Activated CD4-positive, alpha-beta T cell treated with anti-CD3 and anti-CD28 coated beads, Interleukin-2, amount 10 ng/mL, durations not matched to agents 24 days and 14 days (primary cell): ENCODE results near the gene FSTL4. TPM values are rescaled to one million over a fixed set of nuclear protein-coding genes. Genes with fewer than 3 reads are reported as not detected.

Experiments
- DNase-seq: peaks from one replicate; pipeline ENCODE4 v3.0.0; 2022
- H3K27ac Mint-ChIP-seq: one replicate; pipeline ENCODE4 v1.8.0; 2022; ENCODE audit warnings: mild to moderate bottlenecking, mixed read lengths
- H3K27me3 Mint-ChIP-seq: one replicate; pipeline ENCODE4 v1.8.0; 2022; ENCODE audit warnings: mixed read lengths
- H3K36me3 Mint-ChIP-seq: one replicate; pipeline ENCODE4 v1.8.0; 2022; ENCODE audit warnings: low read depth, mild to moderate bottlenecking, mixed read lengths
- H3K4me1 Mint-ChIP-seq: one replicate; pipeline ENCODE4 v1.8.0; 2021; ENCODE audit warnings: mixed read lengths
- H3K4me3 Mint-ChIP-seq: one replicate; pipeline ENCODE4 v1.8.0; 2022; ENCODE audit warnings: mild to moderate bottlenecking, moderate library complexity, mixed read lengths
- H3K9me3 Mint-ChIP-seq: one replicate; pipeline ENCODE4 v1.8.0; 2021; ENCODE audit warnings: mixed read lengths
- intact Hi-C: fragments of 100-400 bp; cut with micrococcal nuclease; formaldehyde crosslinking; loops from one replicate; pipeline ENCODE4 v1.15.1; 2023
- total RNA-seq: library from RNA; stranded (reverse); gene quantifications from 2 replicates; pipeline ENCODE4 v1.2.3, GENCODE V29; 2022

FSTL4 gene
- total RNA-seq, 1 donor from 2014 or later, result 0.42 TPM

DNA sequence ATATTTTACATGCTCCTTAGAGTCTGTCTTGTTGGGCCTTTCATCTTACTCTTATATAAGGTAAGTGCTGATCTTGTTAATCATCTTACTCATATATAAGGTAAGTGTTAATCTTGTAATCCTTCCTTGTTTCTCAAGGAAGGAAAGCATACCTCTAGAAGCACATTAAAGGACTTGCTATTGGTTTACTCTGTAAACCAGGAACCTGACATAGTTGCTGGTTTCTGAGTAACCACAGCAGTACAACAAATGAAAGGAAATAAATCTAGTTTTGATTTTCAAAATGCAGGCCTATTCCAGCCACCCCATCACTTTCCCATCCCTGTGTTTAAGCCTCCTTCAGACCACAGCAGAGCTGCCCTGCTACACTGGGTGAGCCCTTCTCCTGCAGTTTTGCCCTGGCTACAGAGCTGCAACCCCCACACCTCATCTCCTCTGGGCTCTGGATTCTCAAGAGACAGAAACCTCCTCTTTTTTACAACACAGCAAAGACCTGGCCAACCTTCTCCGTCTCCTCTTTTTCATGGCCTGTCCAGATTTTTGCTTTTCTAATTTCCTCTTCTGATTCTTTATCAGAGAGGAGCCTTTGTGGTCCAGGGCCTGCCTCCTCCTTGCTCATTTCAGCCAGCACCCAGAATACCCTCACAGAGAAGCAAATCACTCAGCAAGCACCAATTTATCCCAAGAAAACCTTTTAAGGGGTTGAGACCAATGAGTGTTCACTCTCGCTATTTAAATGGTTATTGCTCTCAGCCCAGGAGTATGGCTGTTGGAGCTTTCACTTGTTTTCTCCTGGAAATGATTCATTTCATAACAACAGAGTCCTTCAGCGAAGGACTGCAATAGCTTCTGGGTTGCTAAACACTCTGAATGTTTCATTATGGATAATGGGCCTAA is 103.2 kb downstream of the FSTL4 start:
- H3K4me3 Mint-ChIP-seq, result no peak overlapping the region
- H3K36me3 Mint-ChIP-seq, result no peaks in the 10 kb centered on the region
- DNase-seq, result no peak
- intact Hi-C loops, result no loop called here
- no peaks in the 10 kb centered on the region for H3K9me3 Mint-ChIP-seq
- H3K27ac Mint-ChIP-seq, result no peak overlapping the region
- H3K4me1 Mint-ChIP-seq, result peaks cover 3% of the 10 kb centered on the region
- peaks cover 10% of the 10 kb centered on the region for H3K27me3 Mint-ChIP-seq

- Mint-ChIP-seq H3K4me1 (peaks cover 3% of the 10 kb centered on the region), H3K9me3 (no peaks in the 10 kb centered on the region), H3K4me3 (no peak overlapping the region), H3K27ac (no peak overlapping the region), H3K36me3 (no peaks in the 10 kb centered on the region), H3K27me3 (peaks cover 11% of the 10 kb centered on the region)
- intact Hi-C loops, result no loop called here
- no peak for DNase-seq
Observed at GRCh38 chr5:133508331-133508730, 104.0 kb downstream of the FSTL4 start.

- no peak overlapping the region for H3K4me3 Mint-ChIP-seq
- peaks cover 3% of the 10 kb centered on the region for H3K4me1 Mint-ChIP-seq
- peaks cover 11% of the 10 kb centered on the region for H3K27me3 Mint-ChIP-seq
- H3K9me3 Mint-ChIP-seq, result no peaks in the 10 kb centered on the region
- DNase-seq, result no peak
- intact Hi-C loops, result no loop called here
- no peak overlapping the region for H3K27ac Mint-ChIP-seq
- no peaks in the 10 kb centered on the region for H3K36me3 Mint-ChIP-seq
Observed at GRCh38 chr5:133506181-133506580, 106.2 kb downstream of the FSTL4 start.

GRCh38 chr5:133503511-133503910 is 108.8 kb downstream of the FSTL4 start:
- H3K27ac Mint-ChIP-seq, result no peak overlapping the region
- intact Hi-C loops, result no loop called here
- no peaks in the 10 kb centered on the region for H3K36me3 Mint-ChIP-seq
- no peaks in the 10 kb centered on the region for H3K9me3 Mint-ChIP-seq
- H3K27me3 Mint-ChIP-seq, result peaks cover 13% of the 10 kb centered on the region
- no peak for DNase-seq
- no peak overlapping the region for H3K4me3 Mint-ChIP-seq
- H3K4me1 Mint-ChIP-seq, result no peaks in the 10 kb centered on the region

GRCh38 chr5:133499895-133500294 is 112.4 kb downstream of the FSTL4 start:
- no peaks in the 10 kb centered on the region for H3K9me3 Mint-ChIP-seq
- DNase-seq, result no peak
- no peaks in the 10 kb centered on the region for H3K4me1 Mint-ChIP-seq
- H3K36me3 Mint-ChIP-seq, result no peaks in the 10 kb centered on the region
- no peak overlapping the region for H3K4me3 Mint-ChIP-seq
- no peak overlapping the region for H3K27ac Mint-ChIP-seq
- peaks cover 12% of the 10 kb centered on the region for H3K27me3 Mint-ChIP-seq
- intact Hi-C loops, result no loop called here

GRCh38 chr5:133497608-133498348 is 114.6 kb downstream of the FSTL4 start:
- no peak overlapping the region for H3K27ac Mint-ChIP-seq
- DNase-seq, result no peak
- H3K4me3 Mint-ChIP-seq, result no peak overlapping the region
- peaks cover 7% of the 10 kb centered on the region for H3K27me3 Mint-ChIP-seq
- H3K4me1 Mint-ChIP-seq, result no peaks in the 10 kb centered on the region
- H3K9me3 Mint-ChIP-seq, result no peaks in the 10 kb centered on the region
- no peaks in the 10 kb centered on the region for H3K36me3 Mint-ChIP-seq
- intact Hi-C loops, result no loop called here

GRCh38 chr5:133496631-133497030 is 115.7 kb downstream of the FSTL4 start:
- H3K9me3 Mint-ChIP-seq, result no peaks in the 10 kb centered on the region
- intact Hi-C loops, result no loop called here
- no peaks in the 10 kb centered on the region for H3K36me3 Mint-ChIP-seq
- H3K4me3 Mint-ChIP-seq, result no peak overlapping the region
- no peak overlapping the region for H3K27ac Mint-ChIP-seq
- no peaks in the 10 kb centered on the region for H3K4me1 Mint-ChIP-seq
- peaks cover 7% of the 10 kb centered on the region for H3K27me3 Mint-ChIP-seq
- no peak for DNase-seq

DNA sequence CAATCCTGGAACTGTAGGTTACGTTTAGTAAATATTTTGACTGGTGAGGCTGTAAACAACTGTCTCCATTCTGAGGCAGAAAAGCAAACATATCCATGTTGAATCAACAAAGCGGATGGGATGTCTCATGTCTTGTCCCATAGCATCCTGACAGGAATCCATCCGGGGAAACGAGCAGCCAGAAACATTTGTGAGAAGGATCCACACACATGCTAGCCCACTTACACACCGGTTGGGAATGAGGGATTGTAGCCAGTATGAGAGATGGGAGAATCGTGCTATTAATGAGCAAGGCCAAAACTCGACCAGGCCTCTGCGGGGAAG is 117.5 kb downstream of the FSTL4 start:
- intact Hi-C loops, result no loop called here
- Mint-ChIP-seq H3K4me3 (no peak overlapping the region), H3K9me3 (no peaks in the 10 kb centered on the region), H3K36me3 (no peaks in the 10 kb centered on the region), H3K4me1 (no peaks in the 10 kb centered on the region), H3K27ac (no peak overlapping the region), H3K27me3 (peaks cover 4% of the 10 kb centered on the region)
- DNase-seq, result no peak

- intact Hi-C loops, result no loop called here
- no peak overlapping the region for H3K27ac Mint-ChIP-seq
- H3K27me3 Mint-ChIP-seq, result peaks cover 4% of the 10 kb centered on the region
- H3K9me3 Mint-ChIP-seq, result no peaks in the 10 kb centered on the region
- H3K36me3 Mint-ChIP-seq, result no peaks in the 10 kb centered on the region
- DNase-seq, result no peak
- no peak overlapping the region for H3K4me3 Mint-ChIP-seq
- peaks cover 3% of the 10 kb centered on the region for H3K4me1 Mint-ChIP-seq
Observed at GRCh38 chr5:133494232-133494922, 118.0 kb downstream of the FSTL4 start.

DNA sequence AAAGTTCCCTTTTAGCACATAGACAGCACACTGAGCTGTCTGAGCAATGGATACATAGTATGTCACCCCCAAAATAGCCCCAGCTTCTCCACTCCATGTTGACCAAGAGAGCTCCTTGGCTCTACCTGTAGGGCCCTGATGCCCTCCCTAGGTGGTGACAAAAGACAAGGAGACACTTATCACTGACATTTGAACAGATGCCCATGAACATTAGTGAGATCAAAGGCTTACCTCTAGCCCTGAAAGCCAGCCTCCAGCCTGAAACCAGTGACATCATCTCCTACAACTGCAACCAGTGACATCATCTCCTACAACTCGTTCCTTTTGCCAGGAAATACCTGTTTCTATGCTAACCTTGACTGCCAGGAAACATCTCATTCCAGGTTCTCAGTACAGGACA is 122.7 kb downstream of the FSTL4 start:
- no peak for DNase-seq
- no peak overlapping the region for H3K27ac Mint-ChIP-seq
- peaks cover 4% of the 10 kb centered on the region for H3K27me3 Mint-ChIP-seq
- H3K4me1 Mint-ChIP-seq, result peaks cover 3% of the 10 kb centered on the region
- no peaks in the 10 kb centered on the region for H3K9me3 Mint-ChIP-seq
- H3K36me3 Mint-ChIP-seq, result no peaks in the 10 kb centered on the region
- no peak overlapping the region for H3K4me3 Mint-ChIP-seq
- intact Hi-C loops, result no loop called here

DNA sequence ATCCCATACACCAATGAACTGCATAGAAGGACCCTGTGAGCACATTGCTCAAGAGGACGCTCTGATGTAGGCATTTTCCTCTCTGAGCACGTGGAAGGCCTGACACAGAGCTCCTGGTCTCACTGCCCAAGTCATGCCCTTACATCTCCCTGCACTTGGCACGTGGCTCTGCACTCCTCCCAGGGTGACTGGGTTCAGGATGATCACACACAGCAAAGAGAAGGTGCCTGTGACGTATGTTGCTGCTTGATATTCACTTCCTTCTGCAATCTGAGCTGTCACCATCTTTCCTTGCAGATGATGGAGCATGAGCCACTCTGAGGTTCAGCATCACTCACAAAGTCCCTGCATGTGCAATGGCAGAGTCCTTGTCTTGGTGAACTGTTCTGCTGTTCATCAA is 125.2 kb downstream of the FSTL4 start:
- H3K9me3 Mint-ChIP-seq, result no peaks in the 10 kb centered on the region
- H3K27ac Mint-ChIP-seq, result no peak overlapping the region
- H3K4me1 Mint-ChIP-seq, result peaks cover 3% of the 10 kb centered on the region
- no peak for DNase-seq
- no peak overlapping the region for H3K4me3 Mint-ChIP-seq
- H3K27me3 Mint-ChIP-seq, result peaks cover 9% of the 10 kb centered on the region
- no peaks in the 10 kb centered on the region for H3K36me3 Mint-ChIP-seq
- intact Hi-C loops, result no loop called here

GRCh38 chr5:133485468-133485867 is 126.9 kb downstream of the FSTL4 start:
- no peak for DNase-seq
- peaks cover 9% of the 10 kb centered on the region for H3K27me3 Mint-ChIP-seq
- H3K27ac Mint-ChIP-seq, result no peak overlapping the region
- no peak overlapping the region for H3K4me3 Mint-ChIP-seq
- no peaks in the 10 kb centered on the region for H3K9me3 Mint-ChIP-seq
- H3K36me3 Mint-ChIP-seq, result no peaks in the 10 kb centered on the region
- intact Hi-C loops, result no loop called here
- peaks cover 3% of the 10 kb centered on the region for H3K4me1 Mint-ChIP-seq

- no peaks in the 10 kb centered on the region for H3K36me3 Mint-ChIP-seq
- no peaks in the 10 kb centered on the region for H3K9me3 Mint-ChIP-seq
- H3K27me3 Mint-ChIP-seq, result peaks cover 14% of the 10 kb centered on the region
- intact Hi-C loops, result no loop called here
- H3K4me1 Mint-ChIP-seq, result no peaks in the 10 kb centered on the region
- H3K27ac Mint-ChIP-seq, result no peak overlapping the region
- no peak overlapping the region for H3K4me3 Mint-ChIP-seq
- DNase-seq, result no peak
Observed at GRCh38 chr5:133483406-133484090, 128.8 kb downstream of the FSTL4 start.

GRCh38 chr5:133482028-133482427 is 130.3 kb downstream of the FSTL4 start:
- intact Hi-C loops, result no loop called here
- Mint-ChIP-seq H3K4me3 (no peak overlapping the region), H3K27ac (no peak overlapping the region), H3K36me3 (no peaks in the 10 kb centered on the region), H3K4me1 (no peaks in the 10 kb centered on the region), H3K27me3 (peaks cover 17% of the 10 kb centered on the region), H3K9me3 (no peaks in the 10 kb centered on the region)
- DNase-seq, result no peak
